Activated T-cell treated with anti-CD3 and anti-CD28 coated beads, Interleukin-2, amount 50 U/mL, for 24 hours (primary cell): ENCODE results near the gene RTL5.
"Not testable (repeated sequence)": the region's sequence is repeated elsewhere in the genome, so short reads cannot be mapped to it uniquely, and the experiment has no call there.

Experiments
- DNase-seq: peaks from one replicate; pipeline ENCODE4 v3.0.0-alpha.2; 2020
- H3K27ac Mint-ChIP-seq: 2 replicates; pipeline ENCODE4 v1.8.0; 2020; ENCODE audit warnings: mild to moderate bottlenecking, mixed read lengths
- H3K27me3 Mint-ChIP-seq: 2 replicates; pipeline ENCODE4 v1.8.0; 2020; ENCODE audit warnings: mixed read lengths
- H3K36me3 Mint-ChIP-seq: 2 replicates; pipeline ENCODE4 v1.8.0; 2020; ENCODE audit warnings: low read depth, mixed read lengths
- H3K4me1 Mint-ChIP-seq: 2 replicates; pipeline ENCODE4 v1.8.0; 2020; ENCODE audit warnings: low read depth, mixed read lengths
- H3K4me3 Mint-ChIP-seq: 2 replicates; pipeline ENCODE4 v1.8.0; 2020; ENCODE audit warnings: mild to moderate bottlenecking, moderate library complexity, mixed read lengths
- H3K9me3 Mint-ChIP-seq: 2 replicates; pipeline ENCODE4 v1.8.0; 2020; ENCODE audit warnings: mixed read lengths

The RTL5 gene

DNA sequence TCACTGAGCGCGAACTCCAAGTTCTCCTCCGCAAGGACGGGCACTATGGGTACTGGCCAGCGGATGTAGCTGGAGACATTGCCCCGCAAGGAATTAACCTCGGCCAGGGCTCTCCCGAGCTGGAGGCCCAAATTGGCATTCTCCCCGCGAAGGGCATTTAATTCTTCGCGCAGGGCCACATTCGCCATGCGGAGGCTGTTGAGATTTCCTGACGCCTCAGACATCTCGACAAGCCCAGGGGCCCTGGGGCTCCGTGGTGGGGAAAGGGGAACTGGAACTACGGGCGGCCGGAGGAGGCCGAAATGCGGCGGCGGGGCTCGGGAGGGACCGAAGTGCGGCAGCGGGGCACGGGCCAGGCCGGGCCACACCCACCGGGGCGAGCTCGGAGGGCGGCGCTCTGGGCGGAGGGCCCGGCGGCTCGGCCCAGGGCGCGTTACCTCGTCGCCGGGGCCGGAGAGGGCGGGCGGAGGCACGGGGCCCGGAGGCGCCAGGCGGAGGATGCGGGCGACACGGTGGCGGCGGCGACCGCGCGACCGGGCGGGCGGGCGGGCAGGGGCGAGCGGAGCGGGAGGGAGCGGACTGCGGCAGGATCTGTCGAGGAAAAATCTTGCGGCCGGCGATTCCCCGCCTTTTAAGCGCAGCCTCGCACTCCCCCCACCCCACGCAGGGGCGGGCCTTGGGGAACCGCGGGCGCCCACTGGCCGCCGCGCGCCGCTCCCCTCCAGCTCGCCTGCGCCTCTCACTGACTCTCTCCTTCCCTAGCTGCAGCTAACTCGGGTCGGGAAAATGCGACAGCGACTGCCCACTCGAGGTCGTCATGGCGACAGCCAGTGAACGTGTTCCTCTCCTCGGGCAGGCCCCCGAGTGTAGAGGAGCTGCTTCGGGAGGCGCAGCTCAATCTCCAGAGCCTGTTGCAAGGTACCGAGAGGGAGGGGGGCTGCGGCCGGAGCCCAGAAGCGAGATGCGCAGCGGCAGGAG lies at the start of gene RTL5:
TSS of gene RTL5 (minus strand) at position 599 of the 978 bp plus-strand sequence.
- Mint-ChIP-seq H3K4me3 (peak within 1 kb of the TSS; percentile 63), H3K27ac (no peak within 1 kb of the TSS), H3K4me1 (peaks cover 8% of the 10 kb centered on the region), H3K27me3 (peaks cover 86% of the 10 kb centered on the region), H3K36me3 (no peaks in the 10 kb centered on the region), H3K9me3 (no peaks in the 10 kb centered on the region)
- DNase-seq, result peak; percentile 70

DNA sequence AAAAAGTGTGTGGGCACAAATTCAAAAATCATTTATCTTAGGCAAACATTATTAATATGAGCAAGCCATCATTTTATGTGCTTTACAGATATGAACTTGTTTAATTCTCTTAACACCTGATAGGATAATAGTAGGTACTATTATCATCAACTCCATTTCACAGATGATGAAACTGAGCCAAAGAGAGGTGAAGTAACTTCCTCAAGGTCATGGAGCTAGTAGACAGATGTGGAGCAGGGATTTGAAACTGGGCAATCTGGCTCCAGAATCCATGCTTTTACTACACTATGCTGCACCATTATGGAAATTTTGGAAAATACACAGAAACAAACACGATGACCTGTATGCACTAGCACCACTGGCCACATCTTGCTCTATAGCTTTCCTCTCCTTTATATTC lies 48.8 kb upstream of the RTL5 start:
- Mint-ChIP-seq H3K27ac (no peak overlapping the region), H3K27me3 (peaks cover 13% of the 10 kb centered on the region), H3K9me3 (no peaks in the 10 kb centered on the region), H3K36me3 (peaks cover 4% of the 10 kb centered on the region), H3K4me3 (no peak overlapping the region), H3K4me1 (peaks cover 14% of the 10 kb centered on the region)
- DNase-seq, result no peak

DNA sequence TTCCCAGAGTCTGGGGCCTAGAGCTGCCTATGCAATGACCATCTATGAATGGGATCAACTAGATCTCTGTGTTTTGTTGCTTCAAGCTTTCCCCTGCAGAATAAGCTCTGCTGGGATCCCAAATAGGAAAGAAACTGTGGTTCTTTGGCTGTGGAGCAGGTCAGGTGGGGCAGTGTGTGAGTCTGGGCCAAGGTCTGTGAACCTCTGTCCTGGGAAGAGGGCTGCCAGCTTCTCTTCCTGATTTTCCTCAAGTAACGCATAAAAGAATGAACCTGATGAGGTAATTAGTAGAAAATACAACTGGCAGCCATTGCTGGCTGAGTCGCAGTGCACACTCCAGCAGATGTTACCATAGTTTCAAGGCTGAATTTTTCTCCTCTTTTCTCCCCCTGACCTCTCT lies 45.3 kb upstream of the RTL5 start:
- Mint-ChIP-seq H3K36me3 (no peaks in the 10 kb centered on the region), H3K27me3 (peaks cover 10% of the 10 kb centered on the region), H3K27ac (no peak overlapping the region), H3K4me1 (peaks cover 9% of the 10 kb centered on the region), H3K9me3 (no peaks in the 10 kb centered on the region), H3K4me3 (no peak overlapping the region)
- no peak for DNase-seq

- H3K36me3 Mint-ChIP-seq, DNase-seq, H3K9me3 Mint-ChIP-seq, H3K27me3 Mint-ChIP-seq, H3K27ac Mint-ChIP-seq, H3K4me1 Mint-ChIP-seq, H3K4me3 Mint-ChIP-seq: not testable (repeated sequence)
Observed at GRCh38 chrX:72176289-72176688, 44.6 kb upstream of the RTL5 start.

DNA sequence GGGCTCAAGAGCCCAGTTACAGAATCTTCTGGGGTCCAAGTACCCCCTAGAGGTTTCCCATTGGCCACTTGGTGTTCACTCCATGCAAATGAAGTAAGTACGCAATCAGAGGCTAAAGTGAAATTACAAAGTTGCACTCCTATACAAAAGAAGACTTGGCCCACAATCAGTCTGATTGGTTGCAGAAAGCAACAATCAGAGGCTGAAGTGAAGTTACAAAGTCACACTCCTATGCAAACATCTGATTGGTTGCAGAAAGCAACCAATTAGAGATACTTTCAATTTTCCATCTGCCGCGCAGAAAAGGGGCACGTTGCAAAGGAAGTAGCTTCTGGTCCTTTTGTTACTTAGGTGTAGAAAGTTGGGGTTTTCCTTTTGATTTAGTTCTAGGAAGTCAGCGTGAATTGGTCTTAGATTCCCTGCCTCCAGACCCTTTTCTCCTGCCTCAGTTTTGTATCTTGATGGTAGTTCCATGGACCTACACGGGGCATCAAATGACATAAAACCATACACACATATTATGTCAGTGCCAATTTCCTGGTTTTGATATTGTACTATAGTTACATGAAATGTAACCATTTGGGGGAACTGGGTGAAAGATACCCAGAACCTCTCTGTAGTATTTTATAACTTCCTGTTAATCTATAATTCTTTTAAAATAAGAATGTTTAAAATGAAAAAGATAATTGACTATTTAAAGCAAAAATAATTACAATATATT lies 37.5 kb upstream of the RTL5 start:
- peak overlapping the region; percentile 44 for H3K4me3 Mint-ChIP-seq
- H3K9me3 Mint-ChIP-seq, result no peaks in the 10 kb centered on the region
- H3K27ac Mint-ChIP-seq, result peak overlapping the region; percentile 55
- DNase-seq, result no peak
- peaks cover 8% of the 10 kb centered on the region for H3K27me3 Mint-ChIP-seq
- no peaks in the 10 kb centered on the region for H3K36me3 Mint-ChIP-seq
- peaks cover 9% of the 10 kb centered on the region for H3K4me1 Mint-ChIP-seq

GRCh38 chrX:72165551-72165950 lies 33.8 kb upstream of the RTL5 start:
- Mint-ChIP-seq H3K36me3 (no peaks in the 10 kb centered on the region), H3K4me1 (peaks cover 9% of the 10 kb centered on the region), H3K27me3 (peaks cover 13% of the 10 kb centered on the region), H3K4me3 (no peak overlapping the region), H3K27ac (no peak overlapping the region), H3K9me3 (no peaks in the 10 kb centered on the region)
- no peak for DNase-seq

GRCh38 chrX:72159769-72160168 lies 28.1 kb upstream of the RTL5 start:
- Mint-ChIP-seq H3K4me1 (no peaks in the 10 kb centered on the region), H3K27me3 (peaks cover 48% of the 10 kb centered on the region), H3K9me3 (no peaks in the 10 kb centered on the region), H3K36me3 (no peaks in the 10 kb centered on the region), H3K27ac (no peak overlapping the region), H3K4me3 (no peak overlapping the region)
- no peak for DNase-seq

DNA sequence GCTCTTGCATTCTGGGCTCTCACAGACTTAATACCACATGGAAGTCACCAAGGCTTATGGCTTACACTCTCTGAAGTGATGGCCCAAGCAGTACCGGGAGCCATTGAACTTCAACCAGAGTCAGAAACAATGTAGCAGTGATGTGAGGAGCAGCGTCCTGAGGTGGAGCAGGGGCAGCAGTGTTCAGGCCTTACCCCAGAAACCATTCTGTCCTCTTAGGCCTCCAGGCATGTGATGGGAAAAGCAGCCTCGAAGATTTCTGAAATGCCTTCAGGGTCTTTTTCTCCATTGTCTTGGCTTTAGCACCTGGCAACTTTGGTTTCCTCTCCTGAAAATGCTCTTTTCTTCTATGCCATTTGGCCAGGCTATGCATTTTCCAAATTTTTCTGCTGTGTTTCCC lies 27.1 kb upstream of the RTL5 start:
- Mint-ChIP-seq H3K9me3 (no peaks in the 10 kb centered on the region), H3K27ac (no peak overlapping the region), H3K27me3 (peaks cover 54% of the 10 kb centered on the region), H3K36me3 (no peaks in the 10 kb centered on the region), H3K4me3 (no peak overlapping the region), H3K4me1 (no peaks in the 10 kb centered on the region)
- DNase-seq, result no peak

DNA sequence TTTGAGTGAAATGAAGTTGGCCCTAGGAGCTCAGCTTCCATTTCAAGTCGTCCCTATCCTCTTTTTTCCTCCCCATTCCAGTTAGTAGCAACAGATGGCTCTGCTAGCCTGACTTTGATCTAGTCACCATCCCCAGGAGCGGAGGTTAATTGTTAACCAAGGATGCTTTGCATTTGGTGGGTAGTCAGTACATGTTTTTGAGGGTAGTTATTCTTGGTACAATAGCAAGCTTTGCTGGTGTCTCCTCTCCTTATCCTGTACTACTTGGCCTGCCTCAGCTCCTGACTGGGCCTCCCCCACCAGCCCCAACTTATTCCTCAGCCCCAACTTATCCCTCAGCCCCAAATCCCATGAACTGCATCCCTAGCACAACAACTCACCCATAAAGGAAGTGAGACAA lies 14.8 kb upstream of the RTL5 start:
- Mint-ChIP-seq H3K36me3 (no peaks in the 10 kb centered on the region), H3K27me3 (peaks cover 59% of the 10 kb centered on the region), H3K27ac (no peak overlapping the region), H3K4me1 (peaks cover 24% of the 10 kb centered on the region), H3K9me3 (no peaks in the 10 kb centered on the region), H3K4me3 (no peak overlapping the region)
- no peak for DNase-seq

DNA sequence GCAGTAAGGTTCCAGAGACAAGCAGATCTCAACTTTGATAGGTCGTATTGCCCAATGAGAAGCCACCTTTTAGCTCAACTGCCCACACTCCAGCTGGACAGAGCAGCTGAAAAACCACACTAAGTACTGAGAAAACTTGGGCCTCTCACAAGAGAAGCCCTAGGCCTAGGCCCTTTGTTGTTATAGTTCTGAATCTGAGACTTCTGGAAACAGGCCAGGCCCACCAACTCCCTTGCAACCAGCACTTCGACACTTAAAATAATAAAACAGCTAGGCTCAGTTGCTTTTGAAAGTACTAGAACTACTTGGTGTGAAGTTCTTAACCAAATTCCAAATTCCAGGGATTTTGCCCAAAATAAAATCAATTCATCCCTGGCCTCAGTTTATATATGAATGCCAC lies 13.5 kb upstream of the RTL5 start:
- Mint-ChIP-seq H3K9me3 (no peaks in the 10 kb centered on the region), H3K27ac (no peak overlapping the region), H3K27me3 (peaks cover 63% of the 10 kb centered on the region), H3K4me1 (peaks cover 28% of the 10 kb centered on the region), H3K36me3 (no peaks in the 10 kb centered on the region), H3K4me3 (no peak overlapping the region)
- DNase-seq, result no peak

DNA sequence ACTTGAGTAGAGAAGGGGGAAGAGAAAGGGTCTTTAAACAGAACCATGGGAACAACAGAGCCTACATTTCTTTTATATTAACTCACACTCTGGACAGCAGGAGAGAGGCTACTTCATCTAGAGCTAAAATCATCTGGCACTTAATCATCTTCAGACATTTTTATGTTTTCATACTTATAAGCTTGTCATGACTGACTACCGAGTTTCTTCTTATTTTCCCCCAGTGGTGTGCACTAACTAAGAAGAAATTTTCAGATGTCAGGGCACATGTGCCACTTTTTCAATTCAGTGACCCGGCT lies 11.8 kb upstream of the RTL5 start:
- Mint-ChIP-seq H3K27ac (no peak overlapping the region), H3K4me3 (no peak overlapping the region), H3K27me3 (peaks cover 71% of the 10 kb centered on the region), H3K4me1 (peaks cover 28% of the 10 kb centered on the region), H3K36me3 (no peaks in the 10 kb centered on the region), H3K9me3 (no peaks in the 10 kb centered on the region)
- DNase-seq, result no peak

DNA sequence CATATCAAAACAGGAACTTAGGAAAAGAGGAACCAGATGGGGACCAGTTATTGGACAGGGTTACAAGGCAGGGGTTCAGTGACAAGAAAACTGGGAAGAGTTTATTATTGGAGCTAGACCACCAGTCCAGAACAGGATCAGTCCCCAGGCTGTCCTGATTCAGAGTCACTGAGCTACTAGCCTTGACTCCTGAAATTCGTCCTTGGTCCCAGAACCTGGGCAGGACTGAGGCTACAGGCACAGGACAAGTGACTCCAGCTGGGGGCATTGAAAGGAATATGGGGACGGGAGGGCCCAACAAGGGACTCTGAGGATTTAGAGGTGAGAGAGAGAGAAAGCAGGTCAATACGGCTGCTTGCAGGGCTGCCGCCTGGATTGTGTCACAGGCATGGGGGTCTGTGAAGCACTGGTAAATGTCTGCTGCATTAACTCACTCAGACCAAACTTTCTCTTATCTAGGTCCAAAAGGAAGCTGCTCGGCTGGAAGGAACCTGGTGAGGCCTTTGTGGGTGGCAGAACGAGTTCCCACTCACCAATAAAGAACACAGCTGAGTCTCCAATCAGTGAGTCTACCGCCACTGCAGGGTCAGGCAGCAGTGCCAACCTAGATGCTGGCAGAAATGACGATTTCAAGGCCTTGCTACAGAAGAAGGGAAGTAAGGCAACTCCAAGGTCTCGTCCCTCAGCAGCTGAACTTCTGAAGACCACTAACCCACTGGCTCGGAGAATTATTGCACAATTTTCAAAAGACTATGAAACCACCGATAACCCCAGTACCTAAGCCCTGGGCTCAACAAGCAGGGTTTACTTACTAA lies 11.3 kb upstream of the RTL5 start:
- Mint-ChIP-seq H3K36me3 (no peaks in the 10 kb centered on the region), H3K27me3 (peaks cover 73% of the 10 kb centered on the region), H3K4me3 (no peak overlapping the region), H3K4me1 (peaks cover 28% of the 10 kb centered on the region), H3K27ac (no peak overlapping the region), H3K9me3 (no peaks in the 10 kb centered on the region)
- DNase-seq, result no peak

- Mint-ChIP-seq H3K27me3 (peaks cover 68% of the 10 kb centered on the region), H3K4me1 (peaks cover 28% of the 10 kb centered on the region), H3K27ac (no peak overlapping the region), H3K9me3 (no peaks in the 10 kb centered on the region), H3K4me3 (no peak overlapping the region), H3K36me3 (no peaks in the 10 kb centered on the region)
- no peak for DNase-seq
Observed at GRCh38 chrX:72142094-72142793, 10.5 kb upstream of the RTL5 start.

- Mint-ChIP-seq H3K27ac (no peak overlapping the region), H3K4me3 (no peak overlapping the region), H3K9me3 (no peaks in the 10 kb centered on the region)
Observed at GRCh38 chrX:72141372-72142004, 9.8 kb upstream of the RTL5 start.

More at GRCh38 chrX:72141372-72142004, 9.8 kb upstream of the RTL5 start:
- no peak for DNase-seq
- Mint-ChIP-seq H3K27me3 (peaks cover 64% of the 10 kb centered on the region), H3K4me1 (peaks cover 28% of the 10 kb centered on the region), H3K36me3 (no peaks in the 10 kb centered on the region)
